Measurements from ENCODE around the gene CEP126.

The CEP126 gene

DNA sequence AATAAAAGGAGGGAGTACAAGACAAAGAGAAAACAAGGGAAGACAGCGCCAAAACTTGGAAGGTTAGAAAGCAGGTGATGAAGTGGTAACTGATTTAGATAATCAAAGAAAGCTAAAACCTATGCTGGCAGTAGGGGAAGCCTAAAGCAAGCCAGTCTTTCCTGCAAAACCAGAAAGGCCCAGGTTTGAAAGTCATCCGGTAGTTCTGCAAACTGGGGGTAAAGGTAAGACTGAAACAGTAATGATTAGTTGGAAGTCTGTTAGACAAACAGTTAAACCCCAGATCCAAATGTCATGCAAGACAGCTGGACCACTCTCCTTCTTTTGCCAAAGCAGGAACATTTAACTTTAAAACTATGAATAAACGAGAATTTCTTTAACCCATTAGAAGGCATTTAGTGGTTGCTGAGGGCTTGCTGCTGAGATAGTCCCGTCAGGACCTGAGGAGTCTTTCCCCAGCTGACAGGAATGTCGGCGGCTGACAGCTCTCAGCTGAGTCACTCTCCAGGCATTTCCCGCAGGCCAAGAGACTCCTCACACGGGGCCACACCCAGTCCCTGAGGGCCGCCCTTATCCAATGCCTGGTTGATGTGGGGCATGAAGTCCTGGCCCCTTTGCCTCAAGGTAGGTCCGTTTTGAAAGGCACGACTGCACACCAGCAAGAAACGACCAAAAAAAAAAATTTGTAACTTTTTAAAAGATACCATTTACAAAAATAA, 96.1 kb downstream of the CEP126 start:
- peak; percentile 83 for DNase-seq (ENCODE audit: low spot score)

DNA sequence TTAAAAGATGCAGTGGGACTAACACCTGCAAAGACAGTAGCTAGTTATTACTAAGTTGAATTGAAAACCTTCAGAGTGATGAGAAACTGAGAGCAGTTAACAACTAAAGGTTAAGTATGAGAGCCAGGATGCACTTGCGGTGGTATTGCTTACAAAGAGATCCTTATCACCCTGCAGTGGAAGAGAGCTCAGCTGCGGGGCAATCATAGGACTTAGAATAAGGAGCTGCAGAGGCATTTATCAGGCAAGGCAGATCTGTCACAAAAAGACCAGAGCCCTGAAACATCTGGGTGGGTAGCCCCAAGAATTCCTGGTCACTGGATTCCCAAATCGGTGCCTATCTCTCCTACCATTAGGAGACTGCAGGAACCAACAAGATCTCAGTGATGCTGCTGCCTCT, 98.1 kb downstream of the CEP126 start:
- DNase-seq (ENCODE audit: low spot score): no peak

DNA sequence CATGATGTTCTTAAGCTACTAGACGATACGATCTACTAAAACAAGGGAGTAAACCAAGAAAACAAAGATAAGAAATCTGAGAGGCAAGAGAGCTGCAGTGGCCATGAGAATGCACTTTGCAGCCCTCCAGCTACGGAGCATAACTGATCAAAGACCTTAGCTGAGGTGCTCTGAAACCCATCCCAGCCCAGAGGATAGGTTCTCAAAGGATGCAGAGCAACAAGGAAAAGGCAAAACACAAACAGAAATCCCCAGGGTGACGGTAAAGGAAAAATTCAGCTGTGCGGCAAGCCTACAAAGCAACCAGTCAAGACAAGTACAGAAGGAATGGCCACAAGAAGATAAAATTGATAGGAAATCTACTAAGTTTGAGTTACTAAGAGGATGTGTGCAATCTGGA, 99.9 kb downstream of the CEP126 start:
- no peak for DNase-seq (ENCODE audit: low spot score)

DNA sequence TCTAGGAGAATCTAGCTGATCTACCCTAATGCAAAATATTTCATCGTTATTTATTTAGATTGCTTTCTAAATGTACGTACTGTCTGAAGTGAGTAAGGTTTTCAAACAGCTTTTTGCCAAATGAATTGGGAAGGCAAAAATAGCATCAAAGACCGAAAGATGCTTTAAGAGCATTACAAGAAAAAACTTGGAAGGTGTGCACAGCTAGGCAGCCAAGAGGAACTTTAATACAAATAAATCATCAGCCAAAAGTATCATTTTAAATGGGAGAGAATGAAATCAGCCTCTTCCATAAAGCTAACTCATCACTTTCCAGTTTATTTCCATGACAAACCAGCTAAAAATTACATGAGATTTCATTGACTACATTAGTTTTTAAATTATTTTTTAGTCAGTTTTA, 102.2 kb downstream of the CEP126 start:
- no peak for DNase-seq (ENCODE audit: low spot score)

DNA sequence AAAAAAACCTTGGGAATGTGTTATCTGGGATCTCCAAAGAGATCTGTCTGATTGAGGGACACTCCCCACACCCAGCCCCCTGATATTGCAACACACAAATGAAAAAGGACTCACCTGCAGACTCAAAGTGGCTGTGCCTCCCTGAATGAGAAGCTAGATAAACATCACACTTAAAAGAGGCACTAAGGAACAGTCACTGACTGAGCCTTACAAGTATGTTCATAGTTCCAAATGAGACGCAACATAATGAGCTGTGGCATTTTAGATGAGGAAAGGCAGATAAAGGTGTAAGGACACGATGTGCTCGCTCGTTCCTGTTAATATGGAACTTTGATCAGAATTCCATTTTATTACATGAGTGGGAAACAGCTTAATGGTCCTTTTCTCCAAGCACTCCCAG, 111.4 kb downstream of the CEP126 start:
- DNase-seq (ENCODE audit: low spot score): no peak

DNA sequence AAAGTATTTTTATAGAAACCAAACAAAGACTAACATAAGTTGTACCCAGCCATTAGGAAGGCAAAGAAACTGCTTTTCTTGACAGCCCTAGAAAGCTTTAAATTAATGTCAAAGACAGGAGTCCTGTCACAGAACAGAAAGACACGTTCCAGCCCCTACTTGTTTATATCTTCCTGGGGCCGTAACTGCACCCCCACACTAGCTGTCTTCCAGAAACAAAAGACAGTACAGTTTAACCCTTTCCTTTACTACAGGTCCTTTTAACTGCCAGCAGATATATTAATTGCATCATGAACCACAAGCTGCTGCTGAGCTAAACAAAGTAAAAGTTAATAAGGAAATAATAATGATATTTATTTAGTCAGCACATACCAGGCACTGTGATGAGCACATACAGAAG, 112.1 kb downstream of the CEP126 start:
- no peak for DNase-seq (ENCODE audit: low spot score)

DNA sequence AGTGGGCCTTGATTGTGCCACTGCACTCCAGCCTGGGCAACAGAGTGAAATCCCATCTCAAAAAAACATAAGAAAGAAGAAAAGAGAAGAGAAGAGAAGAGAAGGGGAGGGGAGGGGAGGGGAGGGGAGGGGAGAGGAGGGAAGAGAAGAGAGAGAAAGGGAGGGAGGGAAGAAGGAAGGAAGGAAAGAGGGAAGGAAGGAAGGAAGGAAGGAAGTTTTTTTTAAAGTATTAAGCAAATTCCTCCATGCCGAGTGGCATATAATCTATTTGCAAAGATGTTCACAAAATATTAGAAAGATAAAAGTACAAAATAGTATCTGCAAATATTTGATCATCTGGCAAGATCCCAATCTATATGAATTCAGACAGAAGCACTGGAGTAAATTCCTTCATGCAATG, 121.9 kb downstream of the CEP126 start:
- no peak for DNase-seq (ENCODE audit: low spot score)

DNA sequence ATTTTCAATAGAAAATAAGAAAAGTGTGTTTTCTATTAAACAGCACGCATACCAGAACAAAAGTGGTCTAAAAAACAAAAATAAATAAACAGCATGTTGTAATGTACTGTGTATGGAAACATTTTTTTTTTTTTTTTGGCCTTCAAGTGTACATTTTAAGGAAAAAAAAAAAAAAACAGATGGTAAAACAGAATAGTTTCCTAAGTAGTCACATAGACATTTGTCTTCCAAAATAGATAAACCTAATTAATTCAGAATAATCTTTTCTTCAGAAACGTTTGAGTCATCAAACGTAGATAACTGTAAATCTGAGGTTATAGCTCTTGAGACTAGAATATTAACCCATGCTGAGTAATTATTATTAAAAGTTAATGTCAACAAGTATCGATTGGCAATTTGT, 132.0 kb downstream of the CEP126 start:
- DNase-seq (ENCODE audit: low spot score): no peak

DNA sequence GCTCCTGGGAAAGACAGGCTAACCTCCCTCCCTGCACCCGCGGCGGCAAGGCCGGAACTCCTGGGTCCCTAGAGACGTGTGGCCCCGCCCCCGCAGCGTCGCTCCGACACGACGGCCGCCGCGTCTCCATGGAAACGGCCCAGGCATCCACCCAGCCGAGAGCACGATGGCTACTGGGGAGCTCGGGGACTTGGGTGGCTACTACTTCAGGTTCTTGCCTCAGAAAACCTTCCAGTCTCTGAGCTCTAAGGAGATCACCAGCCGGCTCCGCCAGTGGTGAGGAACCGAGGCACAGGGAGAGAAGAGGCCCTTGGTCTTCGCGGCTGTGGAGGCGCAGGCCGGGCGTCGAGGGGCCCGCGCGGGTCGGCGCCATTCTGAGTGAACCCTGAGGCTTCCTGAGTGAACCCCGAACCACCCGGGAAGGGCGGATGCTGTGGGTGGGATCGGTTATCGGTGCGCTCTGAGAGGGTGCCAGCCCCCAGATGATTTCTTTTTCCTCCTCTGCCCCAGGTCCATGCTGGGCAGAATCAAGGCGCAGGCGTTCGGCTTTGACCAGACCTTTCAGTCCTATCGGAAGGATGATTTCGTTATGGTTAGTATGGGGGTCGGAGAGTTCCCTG, 132.6 kb downstream of the CEP126 start, which contains the start of gene CFAP300:
CFAP300 (plus strand) TSS at position 133 of the 620 bp plus-strand sequence; CDS start at position 167, 34 bp downstream.
- peak; percentile 88 for DNase-seq (ENCODE audit: low spot score)

Data from iPS-NIHi11 (cell line).